HepG2 (cell line): ENCODE results near the gene NRG3. TPM values are rescaled to one million over a fixed set of nuclear protein-coding genes. Genes with fewer than 3 reads are reported as not detected.

ENCODE experiments used
- ATAC-seq: fragments of 200-7000 bp; cut with Tn5 transposase; 3 replicates; pipeline ENCODE4 v1.9.1; 2020; ENCODE audit warnings: mild to moderate bottlenecking, moderate library complexity
- BruUV-seq: library from RNA; stranded (reverse); fragments of 400-500 nt; replicated peaks from 2 replicates; lab custom pipeline; 2021; lab: Mats Ljungman, UMichigan
- CTCF ChIA-PET: fragments of 300-600 bp; formaldehyde crosslinking; extraction: SDS; loops from one replicate; lab custom pipeline; 2021; ENCODE audit warnings: low total read pairs, inconsistent platforms, low intra/inter-chr PET ratio; lab: Yijun Ruan, JAX
- POLR2A ChIA-PET: fragments of 350-600 bp; sonication (Branson Sonifier 250); formaldehyde crosslinking; loops from one replicate; lab custom pipeline; 2020; ENCODE audit warnings: antibody characterized with exemption, inconsistent platforms; lab: Yijun Ruan, JAX
- DNase-seq: peaks from one replicate; pipeline ENCODE4 v3.0.0-alpha.2; 2015; ENCODE audit warnings: low spot score
- FAIRE-seq: peaks from 3 replicates; lab custom pipeline; 2011; peaks lifted over from hg19 to GRCh38; lab: Jason Lieb, UNC
- H2AFZ ChIP-seq: one replicate; pipeline ENCODE4 v1.6.1; 2011; ENCODE audit warnings: low read length, inconsistent platforms
- H3K27ac ChIP-seq: fragments of 300-600 bp; 3 replicates; pipeline ENCODE4 v1.8.0; 2011; ENCODE audit warnings: mixed run types, mild to moderate bottlenecking, mixed read lengths, low read length, inconsistent platforms; ENCODE audit not compliant: insufficient read depth; ENCODE audit errors: extremely low read length
- H3K27me3 ChIP-seq, 2 experiments: fragments of 200-600 bp in 1 of 2; 2 replicates in 1 of 2; 3 replicates in 1 of 2; pipeline versions ENCODE4 v1.6.0 to v1.8.0; 2011; ENCODE audit warnings: low read length in 2 of 2, mild to moderate bottlenecking in 2 of 2, moderate library complexity in 2 of 2, inconsistent platforms in 1 of 2; ENCODE audit not compliant: insufficient read depth in 2 of 2, control insufficient read depth in 1 of 2
- H3K36me3 ChIP-seq, 2 experiments: fragments of 200-600 bp in 1 of 2; replicated peaks in 1 of 2; 2 replicates in 1 of 2; 3 replicates in 1 of 2; pipeline versions ENCODE4 v1.5.1 to v1.8.0; 2011; ENCODE audit warnings: low read length in 2 of 2, inconsistent platforms in 1 of 2; ENCODE audit not compliant: insufficient read depth in 2 of 2, control insufficient read depth in 1 of 2
- H3K4me1 ChIP-seq: 2 replicates; pipeline ENCODE4 v1.5.1; 2012; ENCODE audit warnings: low read length, inconsistent platforms; ENCODE audit not compliant: insufficient read depth
- H3K4me2 ChIP-seq: 2 replicates; pipeline ENCODE4 v1.6.0; 2011; ENCODE audit warnings: low read depth, low read length, inconsistent platforms
- H3K4me3 ChIP-seq, 3 experiments: fragments of 200-600 bp in 1 of 3; sonication (generic), shearing (Covaris generic) in 1 of 3; replicated peaks in 1 of 3; 2 replicates each; pipeline ENCODE4 v1.5.1; 2011 to 2016; ENCODE audit warnings: low read length in 3 of 3, inconsistent platforms in 2 of 3, low read depth in 2 of 3, mild to moderate bottlenecking in 2 of 3, control low read depth in 1 of 3, mixed read lengths in 1 of 3; ENCODE audit not compliant: insufficient read depth in 1 of 3
- H3K79me2 ChIP-seq: one replicate; pipeline ENCODE4 v1.6.1; 2011; ENCODE audit warnings: low read length, inconsistent platforms; ENCODE audit not compliant: insufficient read depth
- H3K9ac ChIP-seq: 2 replicates; pipeline ENCODE4 v1.6.0; 2011; ENCODE audit warnings: mild to moderate bottlenecking, low read depth, low read length, inconsistent platforms; ENCODE audit not compliant: insufficient read depth
- H3K9me3 ChIP-seq: 2 replicates; pipeline ENCODE4 v1.5.1; 2012; ENCODE audit warnings: mild to moderate bottlenecking, low read length
- H4K20me1 ChIP-seq: 2 replicates; pipeline ENCODE4 v1.6.0; 2011; ENCODE audit warnings: inconsistent platforms, mild to moderate bottlenecking, low read length, moderate library complexity; ENCODE audit not compliant: insufficient read depth
- ARNT2 ChIP-seq: sonication (generic); formaldehyde crosslinking; IDR thresholded peaks from 2 replicates; pipeline ENCODE4 v1.8.0; 2022; ENCODE audit warnings: mild to moderate bottlenecking, low read depth, missing genetic modification reagents, moderate library complexity
- CENPX ChIP-seq: sonication (generic); formaldehyde crosslinking; IDR thresholded peaks from 2 replicates; pipeline ENCODE4 v1.9.0; 2021; ENCODE audit warnings: mild to moderate bottlenecking, missing genetic modification reagents, moderate library complexity
- CHD4 ChIP-seq: fragments of 200-600 bp; sonication (generic); IDR thresholded peaks from 2 replicates; pipeline ENCODE4 v1.7.0; 2017; ENCODE audit warnings: mild to moderate bottlenecking, low read length, borderline replicate concordance
- IRX3 ChIP-seq: sonication (generic); formaldehyde crosslinking; IDR thresholded peaks from 2 replicates; pipeline ENCODE4 v1.8.1; 2023; ENCODE audit warnings: mild to moderate bottlenecking, low read depth, missing genetic modification reagents, borderline replicate concordance
- PAWR ChIP-seq: sonication (generic); formaldehyde crosslinking; IDR thresholded peaks from 2 replicates; pipeline ENCODE4 v1.4.0; 2020; ENCODE audit warnings: missing genetic modification reagents, mild to moderate bottlenecking, borderline replicate concordance
- POLR2AphosphoS5 ChIP-seq: IDR thresholded peaks from 2 replicates; pipeline ENCODE4 v1.6.1; 2012; ENCODE audit warnings: low read depth, low read length
- RXRB ChIP-seq: IDR thresholded peaks from 2 replicates; pipeline ENCODE4 v1.6.1; 2016; ENCODE audit warnings: borderline replicate concordance, missing genetic modification reagents, missing compliant biosample characterization
- ZNF101 ChIP-seq: sonication (generic); formaldehyde crosslinking; IDR thresholded peaks from 2 replicates; pipeline ENCODE4 v1.4.0; 2020; ENCODE audit warnings: mild to moderate bottlenecking, low read depth, missing genetic modification reagents, borderline replicate concordance
- ZNF335 ChIP-seq: sonication (generic); formaldehyde crosslinking; IDR thresholded peaks from 2 replicates; pipeline ENCODE4 v1.4.0; 2020; ENCODE audit warnings: missing genetic modification reagents
- in situ Hi-C: cut with HindIII; loops from 2 replicates; pipeline ENCODE4 v1.10.0; 2017; ENCODE audit warnings: low pct_unique_long_range_greater_than_20kb; ENCODE audit not compliant: extremely low pct_ligation_motif_present
- intact Hi-C: fragments of 100-400 bp; cut with micrococcal nuclease; formaldehyde crosslinking; loops from one replicate; pipeline ENCODE4 v1.10.0; 2022; ENCODE audit not compliant: unreplicated experiment
- polyA plus RNA-seq, 8 experiments: library from polyadenylated mRNA; depleted of rRNA in 3 of 8; stranded (reverse) in 7 of 8; unstranded in 1 of 8; fragments of >200 nt; fragmentation: Illumina TruSeq in 4 of 8; extraction: Trizol in 4 of 8; gene quantifications; 2 replicates each; pipeline versions ENCODE4 v1.2.1 to v1.2.3, GENCODE V29; 2011 to 2016; ENCODE audit warnings: low read depth in 4 of 8, missing spikeins in 1 of 8, mixed read lengths in 1 of 8; ENCODE audit not compliant: insufficient read depth in 1 of 8
- total RNA-seq, 5 experiments: library from RNA; depleted of rRNA; stranded (reverse); fragments of >200 nt; fragmentation: Illumina TruSeq; extraction: Trizol; gene quantifications; 2 replicates each; pipeline ENCODE4 v1.2.3, GENCODE V29; 2016; ENCODE audit warnings: low read depth in 1 of 5
- TF ChIP-seq, protein P1 (sequence below): sonication (generic); formaldehyde crosslinking; IDR thresholded peaks from 2 replicates; pipeline ENCODE4 v1.4.0; 2020; ENCODE audit warnings: missing genetic modification reagents, borderline replicate concordance
- TF ChIP-seq, protein P2 (sequence below): IDR thresholded peaks from 2 replicates; pipeline ENCODE4 v1.6.1; 2016; ENCODE audit warnings: missing compliant biosample characterization, missing genetic modification reagents, borderline replicate concordance
- TF ChIP-seq, protein P3 (sequence below): sonication (generic); formaldehyde crosslinking; IDR thresholded peaks from 2 replicates; pipeline ENCODE4 v1.4.0; 2020; ENCODE audit warnings: missing genetic modification reagents
- TF ChIP-seq, protein P4 (sequence below): sonication (generic); formaldehyde crosslinking; conservative IDR thresholded peaks from 2 replicates; pipeline ENCODE4 v1.4.0; 2020; ENCODE audit warnings: missing genetic modification reagents
- TF ChIP-seq, protein P5 (sequence below): sonication (generic); formaldehyde crosslinking; IDR thresholded peaks from 2 replicates; pipeline ENCODE4 v1.8.0; 2022; ENCODE audit warnings: missing genetic modification reagents, mild to moderate bottlenecking, inconsistent platforms, borderline replicate concordance

The NRG3 gene
- total and polyA plus RNA-seq, 2 of the 13 experiments (the other 11 are each of a cell fraction or from before 2014, with no cell fraction given) = not detected

DNA sequence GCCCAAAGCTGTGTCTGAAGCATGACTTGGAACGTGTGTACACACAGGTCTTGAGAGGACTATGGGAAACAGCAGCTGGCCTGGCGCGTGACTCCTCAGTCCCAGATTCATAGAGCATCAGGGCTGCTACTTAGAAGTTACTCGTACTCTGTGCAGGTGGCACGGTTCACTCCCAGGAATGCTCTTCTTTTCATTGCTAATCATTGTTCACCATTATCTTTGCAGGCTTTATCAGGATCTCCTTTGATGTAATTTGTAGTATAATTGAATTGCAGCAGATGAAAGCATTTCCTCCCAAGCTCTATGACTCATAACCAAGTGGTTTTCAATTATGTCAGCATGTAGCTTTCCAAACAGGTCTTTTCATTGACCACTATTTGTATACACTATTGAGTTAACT lies 938.9 kb downstream of the NRG3 start (continued):
- TF ChIP-seq, protein P1, sequence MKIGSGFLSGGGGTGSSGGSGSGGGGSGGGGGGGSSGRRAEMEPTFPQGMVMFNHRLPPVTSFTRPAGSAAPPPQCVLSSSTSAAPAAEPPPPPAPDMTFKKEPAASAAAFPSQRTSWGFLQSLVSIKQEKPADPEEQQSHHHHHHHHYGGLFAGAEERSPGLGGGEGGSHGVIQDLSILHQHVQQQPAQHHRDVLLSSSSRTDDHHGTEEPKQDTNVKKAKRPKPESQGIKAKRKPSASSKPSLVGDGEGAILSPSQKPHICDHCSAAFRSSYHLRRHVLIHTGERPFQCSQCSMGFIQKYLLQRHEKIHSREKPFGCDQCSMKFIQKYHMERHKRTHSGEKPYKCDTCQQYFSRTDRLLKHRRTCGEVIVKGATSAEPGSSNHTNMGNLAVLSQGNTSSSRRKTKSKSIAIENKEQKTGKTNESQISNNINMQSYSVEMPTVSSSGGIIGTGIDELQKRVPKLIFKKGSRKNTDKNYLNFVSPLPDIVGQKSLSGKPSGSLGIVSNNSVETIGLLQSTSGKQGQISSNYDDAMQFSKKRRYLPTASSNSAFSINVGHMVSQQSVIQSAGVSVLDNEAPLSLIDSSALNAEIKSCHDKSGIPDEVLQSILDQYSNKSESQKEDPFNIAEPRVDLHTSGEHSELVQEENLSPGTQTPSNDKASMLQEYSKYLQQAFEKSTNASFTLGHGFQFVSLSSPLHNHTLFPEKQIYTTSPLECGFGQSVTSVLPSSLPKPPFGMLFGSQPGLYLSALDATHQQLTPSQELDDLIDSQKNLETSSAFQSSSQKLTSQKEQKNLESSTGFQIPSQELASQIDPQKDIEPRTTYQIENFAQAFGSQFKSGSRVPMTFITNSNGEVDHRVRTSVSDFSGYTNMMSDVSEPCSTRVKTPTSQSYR (CRISPR knock-in tag) = no peak
- TF ChIP-seq ARNT2 = no peak
- no peak for TF ChIP-seq PAWR
- TF ChIP-seq ZNF335 (CRISPR knock-in tag) = no peak
- TF ChIP-seq, all 625 proteins: peak for 0

DNA sequence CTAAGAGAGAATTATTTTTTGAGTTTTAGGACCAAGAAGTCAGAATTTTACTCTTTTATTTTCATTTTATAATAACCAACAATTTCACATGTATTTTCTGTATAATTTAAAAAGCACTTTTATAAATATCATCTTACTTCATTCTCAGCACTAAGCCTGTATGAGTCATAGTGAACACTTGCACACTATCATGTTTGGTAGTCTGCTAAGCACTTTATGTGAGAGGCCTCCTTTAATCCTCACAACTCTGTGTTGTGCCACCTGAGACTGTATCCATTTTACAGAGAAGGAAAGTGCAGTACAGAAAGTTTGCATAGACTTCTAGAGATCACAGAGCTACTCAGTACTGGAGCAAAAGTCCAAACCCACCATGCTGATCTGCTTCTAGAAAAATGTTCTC lies 939.6 kb downstream of the NRG3 start:
- no peaks in the 10 kb centered on the region for H4K20me1 ChIP-seq
- no peaks in the 10 kb centered on the region for H3K27me3 ChIP-seq
- H3K9ac ChIP-seq = no peak overlapping the region
- ChIA-PET POLR2A (no interaction called here), CTCF (no interaction called here)
- BruUV-seq = no TSS peak
- H3K79me2 ChIP-seq = no peaks in the 10 kb centered on the region
- H3K9me3 ChIP-seq = peaks cover 48% of the 10 kb centered on the region
- in situ Hi-C loops (loop anchor here (25.0 kb wide), 1 partner anchor 1048 kb away; no protein-coding TSS in a partner anchor), intact Hi-C loops (loop anchor here (5.0 kb wide), 1 partner anchor 1058 kb away; no protein-coding TSS in a partner anchor)
- H2AFZ ChIP-seq = no peak overlapping the region
- DNase-seq (no peak), ATAC-seq (no peak), FAIRE-seq (no peak)
- H3K36me3 ChIP-seq = no peaks in the 10 kb centered on the region
- no peaks in the 10 kb centered on the region for H3K4me1 ChIP-seq
- H3K4me2 ChIP-seq = no peak overlapping the region
- H3K4me3 ChIP-seq = no peak overlapping the region
- H3K27ac ChIP-seq = no peak overlapping the region
- TF ChIP-seq RXRB = no peak
- TF ChIP-seq, protein P2, sequence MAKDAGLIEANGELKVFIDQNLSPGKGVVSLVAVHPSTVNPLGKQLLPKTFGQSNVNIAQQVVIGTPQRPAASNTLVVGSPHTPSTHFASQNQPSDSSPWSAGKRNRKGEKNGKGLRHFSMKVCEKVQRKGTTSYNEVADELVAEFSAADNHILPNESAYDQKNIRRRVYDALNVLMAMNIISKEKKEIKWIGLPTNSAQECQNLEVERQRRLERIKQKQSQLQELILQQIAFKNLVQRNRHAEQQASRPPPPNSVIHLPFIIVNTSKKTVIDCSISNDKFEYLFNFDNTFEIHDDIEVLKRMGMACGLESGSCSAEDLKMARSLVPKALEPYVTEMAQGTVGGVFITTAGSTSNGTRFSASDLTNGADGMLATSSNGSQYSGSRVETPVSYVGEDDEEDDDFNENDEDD (CRISPR knock-in tag) = no peak
- TF ChIP-seq, protein P3, sequence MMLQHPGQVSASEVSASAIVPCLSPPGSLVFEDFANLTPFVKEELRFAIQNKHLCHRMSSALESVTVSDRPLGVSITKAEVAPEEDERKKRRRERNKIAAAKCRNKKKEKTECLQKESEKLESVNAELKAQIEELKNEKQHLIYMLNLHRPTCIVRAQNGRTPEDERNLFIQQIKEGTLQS (CRISPR knock-in tag) = no peak
- TF ChIP-seq ZNF101 (CRISPR knock-in tag) = no peak
- TF ChIP-seq IRX3 = no peak
- TF ChIP-seq CHD4 = no peak
- TF ChIP-seq CENPX (CRISPR knock-in tag) = no peak
- TF ChIP-seq, protein P4, sequence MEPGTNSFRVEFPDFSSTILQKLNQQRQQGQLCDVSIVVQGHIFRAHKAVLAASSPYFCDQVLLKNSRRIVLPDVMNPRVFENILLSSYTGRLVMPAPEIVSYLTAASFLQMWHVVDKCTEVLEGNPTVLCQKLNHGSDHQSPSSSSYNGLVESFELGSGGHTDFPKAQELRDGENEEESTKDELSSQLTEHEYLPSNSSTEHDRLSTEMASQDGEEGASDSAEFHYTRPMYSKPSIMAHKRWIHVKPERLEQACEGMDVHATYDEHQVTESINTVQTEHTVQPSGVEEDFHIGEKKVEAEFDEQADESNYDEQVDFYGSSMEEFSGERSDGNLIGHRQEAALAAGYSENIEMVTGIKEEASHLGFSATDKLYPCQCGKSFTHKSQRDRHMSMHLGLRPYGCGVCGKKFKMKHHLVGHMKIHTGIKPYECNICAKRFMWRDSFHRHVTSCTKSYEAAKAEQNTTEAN (CRISPR knock-in tag) = no peak
- TF ChIP-seq POLR2AphosphoS5 = no peak
- TF ChIP-seq, protein P5, sequence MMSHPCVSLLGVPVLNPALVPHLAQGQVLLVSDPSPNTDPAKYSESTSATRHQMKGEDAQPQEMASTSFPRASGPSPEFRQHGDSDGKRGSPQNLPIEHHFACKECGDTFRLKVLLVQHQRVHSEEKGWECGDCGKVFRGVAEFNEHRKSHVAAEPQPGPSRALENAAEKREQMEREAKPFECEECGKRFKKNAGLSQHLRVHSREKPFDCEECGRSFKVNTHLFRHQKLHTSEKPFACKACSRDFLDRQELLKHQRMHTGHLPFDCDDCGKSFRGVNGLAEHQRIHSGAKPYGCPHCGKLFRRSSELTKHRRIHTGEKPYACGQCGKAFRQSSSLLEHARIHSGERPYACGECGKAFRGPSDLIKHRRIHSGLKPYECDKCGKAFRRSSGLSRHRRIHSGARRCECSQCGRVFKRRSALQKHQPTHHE (CRISPR knock-in tag) = no peak
